ENCODE measurements around the gene DCDC2B.

The DCDC2B gene

DNA sequence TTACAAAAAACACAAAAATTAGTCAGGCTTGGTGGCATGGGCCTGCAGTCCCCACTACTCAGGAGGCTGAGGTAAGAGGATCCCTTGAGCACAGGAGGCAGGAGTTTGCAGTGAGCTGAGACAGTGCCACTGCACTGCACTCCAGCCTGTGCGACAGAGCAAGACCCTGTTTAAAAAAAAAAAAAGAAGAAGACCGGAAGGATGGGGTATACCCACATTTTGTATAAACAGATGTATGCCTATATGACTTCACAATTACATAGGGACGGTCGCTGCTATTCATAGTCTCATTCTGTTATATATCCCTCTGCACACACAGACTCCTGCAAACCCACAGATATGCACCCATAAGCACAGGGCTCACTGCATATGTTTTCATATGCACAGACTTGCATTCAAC, 54.9 kb downstream of the DCDC2B start:
- no peak for DNase-seq

All from effector CD8-positive, alpha-beta T cell (primary cell).